ENCODE results near the gene MRPS22. TPM values are rescaled to one million over a fixed set of nuclear protein-coding genes. Genes with fewer than 3 reads are reported as not detected.

MRPS22 gene
- total RNA-seq, 1 donor from 2014 or later = 8.3 TPM

- intact Hi-C loops (cut with DNase I) = no loop called here
- H3K27me3 ChIP-seq = no peaks in the 10 kb centered on the region
- no peak overlapping the region for H3K27ac ChIP-seq
- H3K9me3 ChIP-seq = no peaks in the 10 kb centered on the region
- H3K4me1 ChIP-seq = no peaks in the 10 kb centered on the region
- TF ChIP-seq, protein P1, sequence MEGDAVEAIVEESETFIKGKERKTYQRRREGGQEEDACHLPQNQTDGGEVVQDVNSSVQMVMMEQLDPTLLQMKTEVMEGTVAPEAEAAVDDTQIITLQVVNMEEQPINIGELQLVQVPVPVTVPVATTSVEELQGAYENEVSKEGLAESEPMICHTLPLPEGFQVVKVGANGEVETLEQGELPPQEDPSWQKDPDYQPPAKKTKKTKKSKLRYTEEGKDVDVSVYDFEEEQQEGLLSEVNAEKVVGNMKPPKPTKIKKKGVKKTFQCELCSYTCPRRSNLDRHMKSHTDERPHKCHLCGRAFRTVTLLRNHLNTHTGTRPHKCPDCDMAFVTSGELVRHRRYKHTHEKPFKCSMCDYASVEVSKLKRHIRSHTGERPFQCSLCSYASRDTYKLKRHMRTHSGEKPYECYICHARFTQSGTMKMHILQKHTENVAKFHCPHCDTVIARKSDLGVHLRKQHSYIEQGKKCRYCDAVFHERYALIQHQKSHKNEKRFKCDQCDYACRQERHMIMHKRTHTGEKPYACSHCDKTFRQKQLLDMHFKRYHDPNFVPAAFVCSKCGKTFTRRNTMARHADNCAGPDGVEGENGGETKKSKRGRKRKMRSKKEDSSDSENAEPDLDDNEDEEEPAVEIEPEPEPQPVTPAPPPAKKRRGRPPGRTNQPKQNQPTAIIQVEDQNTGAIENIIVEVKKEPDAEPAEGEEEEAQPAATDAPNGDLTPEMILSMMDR (IDR thresholded peaks at IDR 0.05) = no peak
- DNase-seq (ENCODE audit: low spot score in 2 of 2) = no peak
- no peak overlapping the region for H3K4me3 ChIP-seq
- no peaks in the 10 kb centered on the region for H3K36me3 ChIP-seq
These were observed 29.9 kb upstream of the MRPS22 start for GRCh38 chr3:139313921-139314320.

DNA sequence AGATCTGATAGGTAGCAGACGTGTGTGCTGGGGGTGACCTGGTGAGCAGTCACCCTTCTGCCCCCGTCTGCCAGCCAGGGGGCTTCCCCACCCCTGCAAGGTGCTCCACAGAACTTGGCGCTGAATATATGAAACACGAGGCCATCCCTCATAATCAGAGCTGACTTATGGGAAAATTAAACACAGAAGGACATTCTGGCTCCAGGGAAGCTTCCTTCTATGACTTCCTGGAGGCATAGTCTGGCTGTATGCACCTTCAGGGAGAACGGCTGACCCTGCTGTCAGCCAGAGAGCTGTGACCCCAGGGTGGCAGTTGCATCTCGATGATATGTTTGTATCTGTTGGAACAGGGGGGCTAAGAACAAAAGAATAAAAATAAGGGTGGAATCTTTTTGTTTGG lies 26.6 kb upstream of the MRPS22 start:
- no peak for DNase-seq (ENCODE audit: low spot score in 2 of 2)
- no peaks in the 10 kb centered on the region for H3K27me3 ChIP-seq
- no peaks in the 10 kb centered on the region for H3K9me3 ChIP-seq
- intact Hi-C loops (cut with DNase I) = no loop called here
- H3K36me3 ChIP-seq = no peaks in the 10 kb centered on the region
- no peak overlapping the region for H3K27ac ChIP-seq
- H3K4me1 ChIP-seq = no peaks in the 10 kb centered on the region
- no peak overlapping the region for H3K4me3 ChIP-seq
- TF ChIP-seq, protein P1 (IDR thresholded peaks at IDR 0.05) = no peak

- Histone ChIP-seq H3K27me3 (no peaks in the 10 kb centered on the region), H3K36me3 (no peaks in the 10 kb centered on the region), H3K27ac (no peak overlapping the region), H3K4me1 (no peaks in the 10 kb centered on the region), H3K4me3 (no peak overlapping the region), H3K9me3 (no peaks in the 10 kb centered on the region)
- no peak for DNase-seq (ENCODE audit: low spot score in 2 of 2)
- intact Hi-C loops (cut with DNase I) = no loop called here
- TF ChIP-seq, protein P1 (IDR thresholded peaks at IDR 0.05) = no peak
These were observed 26.0 kb upstream of the MRPS22 start for GRCh38 chr3:139317660-139318430.

- DNase-seq (ENCODE audit: low spot score in 2 of 2) = no peak
- Histone ChIP-seq H3K4me3 (no peak overlapping the region), H3K27ac (no peak overlapping the region), H3K4me1 (no peaks in the 10 kb centered on the region), H3K36me3 (no peaks in the 10 kb centered on the region), H3K27me3 (no peaks in the 10 kb centered on the region), H3K9me3 (no peaks in the 10 kb centered on the region)
- TF ChIP-seq, protein P1 (IDR thresholded peaks at IDR 0.05) = no peak
- intact Hi-C loops (cut with DNase I) = no loop called here
These were observed 25.4 kb upstream of the MRPS22 start for GRCh38 chr3:139318431-139318816.

DNA sequence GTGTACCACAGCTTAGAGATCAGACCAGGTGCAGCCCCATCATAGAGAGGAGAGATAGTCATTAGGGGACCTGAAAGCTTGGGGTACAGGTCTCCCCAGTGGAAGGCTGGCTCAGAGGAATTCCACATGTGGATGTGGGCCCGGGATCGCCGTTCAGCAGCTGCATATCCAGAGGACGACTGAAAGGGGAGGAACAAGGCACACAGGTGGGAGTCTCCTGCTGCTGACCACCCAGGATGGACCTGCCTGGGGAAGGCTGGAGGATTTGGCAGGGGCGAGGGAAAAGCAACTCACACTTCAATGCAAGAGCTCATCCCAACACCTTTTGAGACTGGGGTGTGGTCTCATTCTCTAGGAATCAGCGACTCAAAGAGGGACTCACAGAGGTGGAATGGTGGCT lies 25.0 kb upstream of the MRPS22 start:
- intact Hi-C loops (cut with DNase I) = no loop called here
- no peaks in the 10 kb centered on the region for H3K27me3 ChIP-seq
- no peaks in the 10 kb centered on the region for H3K9me3 ChIP-seq
- H3K27ac ChIP-seq = no peak overlapping the region
- no peak overlapping the region for H3K4me3 ChIP-seq
- H3K4me1 ChIP-seq = no peaks in the 10 kb centered on the region
- no peak for DNase-seq (ENCODE audit: low spot score in 2 of 2)
- TF ChIP-seq, protein P1 (IDR thresholded peaks at IDR 0.05) = no peak
- H3K36me3 ChIP-seq = no peaks in the 10 kb centered on the region

Data from ascending aorta (tissue), 2 donors.